Left colon (tissue), 2 donors: Measurements from ENCODE around the gene TMEM245. TPM values are rescaled to one million over a fixed set of nuclear protein-coding genes. Genes with fewer than 3 reads are reported as not detected.
A peak's percentile ranks its signal among the peaks of the same experiment; 100 is the strongest.

Experiments used
- ATAC-seq: fragments of 200-7000 bp; cut with Tn5 transposase; one replicate; pipeline ENCODE4 v1.9.1; 2020; ENCODE audit warnings: mild to moderate bottlenecking, moderate library complexity
- DNase-seq, 2 donors: peaks; one replicate each; pipeline ENCODE4 v3.0.0-alpha.2; 2020
- intact Hi-C, 2 donors: fragments of 100-400 bp; cut with DNase I in 1 of 2; cut with micrococcal nuclease in 1 of 2; formaldehyde crosslinking; loops; one replicate each; pipeline versions ENCODE4 v1.11.2 to v1.14.0; 2022; cut with DNase I, micrococcal nuclease
- total RNA-seq, 2 donors: library from RNA; stranded (reverse); fragmentation: NEBNext Ultra II Directional; extraction: Animal tissue kit (Norgen Biotek cat#: 25700); gene quantifications; one replicate each; pipeline ENCODE4 v1.2.1, GENCODE V29; 2021
- donor health status: DM: no; HTN: no; CAD: no.
- donor health status: DM: yes; HTN: yes; CAD: no.

The TMEM245 gene
- total RNA-seq, 2 donors from 2014 or later, result 33.7 to 37.0 TPM

GRCh38 chr9:109013679-109014607 lies 105.8 kb downstream of the TMEM245 start:
- DNase-seq, result peak; percentile 28 to 29
- intact Hi-C loops, result no loop called here
- no peak for ATAC-seq

GRCh38 chr9:109012876-109013678 lies 106.7 kb downstream of the TMEM245 start, which contains the start of gene CTNNAL1:
CTNNAL1 (minus strand) TSS chr9:109013499; CDS start chr9:109013442, 57 bp downstream.
- peak; percentile 93 to 97 for DNase-seq
- intact Hi-C loops, result no loop called here
- peak; percentile 93 for ATAC-seq

- peak; percentile 46 to 52 for DNase-seq
- intact Hi-C loops, result no loop called here
- ATAC-seq, result peak; percentile 33
Observed at GRCh38 chr9:109012009-109012875, 107.5 kb downstream of the TMEM245 start.

- DNase-seq, result no peak
- no peak for ATAC-seq
- intact Hi-C loops, result no loop called here
Observed at GRCh38 chr9:109011231-109011671, 108.5 kb downstream of the TMEM245 start.

GRCh38 chr9:109010746-109011145 lies 109.0 kb downstream of the TMEM245 start:
- ATAC-seq (no peak), DNase-seq (no peak)
- intact Hi-C loops, result no loop called here

GRCh38 chr9:109005678-109006077 lies 114.1 kb downstream of the TMEM245 start:
- ATAC-seq (peak; percentile 62), DNase-seq (no peak)
- intact Hi-C loops, result no loop called here

GRCh38 chr9:109003116-109003515 lies 116.6 kb downstream of the TMEM245 start:
- intact Hi-C loops, result no loop called here
- DNase-seq, result no peak
- ATAC-seq, result no peak

GRCh38 chr9:109002141-109002540 lies 117.6 kb downstream of the TMEM245 start:
- intact Hi-C loops, result no loop called here
- no peak for ATAC-seq
- DNase-seq, result no peak

- intact Hi-C loops, result no loop called here
- ATAC-seq (no peak), DNase-seq (no peak)
Observed at GRCh38 chr9:109001275-109001676, 118.5 kb downstream of the TMEM245 start.

GRCh38 chr9:108997112-108997511 lies 122.6 kb downstream of the TMEM245 start:
- ATAC-seq (peak; percentile 77), DNase-seq (no peak)
- intact Hi-C loops, result no loop called here

GRCh38 chr9:108996643-108997042 lies 123.1 kb downstream of the TMEM245 start:
- intact Hi-C loops, result no loop called here
- ATAC-seq (no peak), DNase-seq (no peak)

- peak; percentile 29 for ATAC-seq
- no peak for DNase-seq
- intact Hi-C loops, result no loop called here
Observed at GRCh38 chr9:108994695-108995094, 125.1 kb downstream of the TMEM245 start.

- intact Hi-C loops, result no loop called here
- DNase-seq (no peak), ATAC-seq (no peak)
Observed at GRCh38 chr9:108991479-108991878, 128.3 kb downstream of the TMEM245 start.

- DNase-seq, result no peak
- intact Hi-C loops, result no loop called here
- no peak for ATAC-seq
Observed at GRCh38 chr9:108983885-108984284, 135.9 kb downstream of the TMEM245 start.

- no peak for DNase-seq
- intact Hi-C loops, result no loop called here
- no peak for ATAC-seq
Observed at GRCh38 chr9:108980893-108981292, 138.9 kb downstream of the TMEM245 start.

- intact Hi-C loops, result no loop called here
- no peak for DNase-seq
- no peak for ATAC-seq
Observed at GRCh38 chr9:108978205-108978604, 141.5 kb downstream of the TMEM245 start.

GRCh38 chr9:108973895-108974294 lies 145.9 kb downstream of the TMEM245 start:
- intact Hi-C loops, result no loop called here
- no peak for ATAC-seq
- DNase-seq, result no peak

GRCh38 chr9:108972626-108973209 lies 147.0 kb downstream of the TMEM245 start:
- intact Hi-C loops, result no loop called here
- DNase-seq (no peak), ATAC-seq (no peak)
